Measurements from ENCODE around the gene RNASEH2B. TPM values are rescaled to one million over a fixed set of nuclear protein-coding genes. Genes with fewer than 3 reads are reported as not detected.

RNASEH2B gene
- total and polyA plus RNA-seq, 2 of the 8 experiments (the other 6 are each of a cell fraction or from before 2014, with no cell fraction given) = 19.3 to 43.9 TPM

- TF ChIP-seq ATF2 (IDR thresholded peaks at IDR 0.05; ENCODE audit: low read length) (no peak), CBX5 (IDR thresholded peaks at IDR 0.05; ENCODE audit: low read depth, low read length) (no peak), TCF12 (IDR thresholded peaks at IDR 0.05; ENCODE audit: low read depth, low read length) (no peak), SP2 (IDR thresholded peaks at IDR 0.05; ENCODE audit: low read length) (no peak), CHD2 (IDR thresholded peaks at IDR 0.05; ENCODE audit: low read length) (no peak), POLR2AphosphoS5 (IDR thresholded peaks at IDR 0.05; ENCODE audit: low read depth, low read length) (no peak), BACH1 (IDR thresholded peaks at IDR 0.05; ENCODE audit: low read length) (no peak)
These were observed 1.8 kb upstream of the RNASEH2B start (continued) for GRCh38 chr13:50907781-50908180.

All from H1 (cell line).